ENCODE data around the gene TXNDC5. TPM values are rescaled to one million over a fixed set of nuclear protein-coding genes. Genes with fewer than 3 reads are reported as not detected.

The TXNDC5 gene
- polyA plus RNA-seq, 6 donors from 2014 or later = 82.1 to 258 (median 205) TPM

GRCh38 chr6:7924867-7925266 is 14.3 kb upstream of the TXNDC5 start:
- peaks cover 10 to 27% of the 10 kb centered on the region in 2 donors for H3K36me3 Mint-ChIP-seq
- DNase-seq (no peak), ATAC-seq (ENCODE audit: low read depth in 2 of 2) (no peak)
- no peak overlapping the region for H3K4me3 Mint-ChIP-seq
- peaks cover 4 to 14% (median 7%) of the 10 kb centered on the region in 3 donors for H3K4me1 Mint-ChIP-seq
- H3K27ac Mint-ChIP-seq = no peak overlapping the region
- H3K27me3 Mint-ChIP-seq = peaks cover 0 to 14% (median 7%) of the 10 kb centered on the region in 3 donors
- H3K9me3 Mint-ChIP-seq = peaks cover 4 to 19% (median 15%) of the 10 kb centered on the region in 7 donors

- Mint-ChIP-seq H3K4me3 (no peak overlapping the region), H3K4me1 (peaks cover 0 to 8% (median 8%) of the 10 kb centered on the region in 3 donors), H3K27me3 (peaks cover 0 to 14% (median 7%) of the 10 kb centered on the region in 3 donors), H3K27ac (no peak overlapping the region), H3K9me3 (peaks cover 4 to 17% (median 14%) of the 10 kb centered on the region in 7 donors), H3K36me3 (peaks cover 10 to 27% of the 10 kb centered on the region in 2 donors)
- ATAC-seq (ENCODE audit: low read depth in 2 of 2) = no peak
- DNase-seq = no peak
These were observed 12.0 kb upstream of the TXNDC5 start for GRCh38 chr6:7922596-7922995.

DNA sequence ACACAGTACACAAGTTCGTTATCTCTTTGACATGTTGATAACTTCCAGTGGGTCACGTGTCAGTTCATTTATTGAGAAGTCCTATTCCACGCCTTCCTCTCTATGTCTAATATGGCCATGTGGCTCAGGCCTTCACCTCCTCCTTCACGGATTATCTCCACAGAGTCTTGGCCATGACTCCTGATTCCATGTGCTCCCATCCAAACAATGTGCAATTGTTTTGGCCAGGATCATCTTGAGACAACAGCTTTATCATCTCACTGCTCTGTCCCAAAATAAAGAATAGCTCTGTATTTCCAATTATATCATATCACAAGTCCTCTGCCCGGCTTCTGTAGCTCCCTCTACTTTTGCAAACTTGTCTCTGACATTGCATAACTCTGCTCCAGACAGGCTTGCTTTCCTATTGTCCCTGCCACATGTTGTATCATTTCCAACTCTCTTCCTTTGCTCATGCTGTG is 11.1 kb upstream of the TXNDC5 start:
- Mint-ChIP-seq H3K4me3 (no peak overlapping the region), H3K4me1 (peaks cover 0 to 17% (median 17%) of the 10 kb centered on the region in 3 donors), H3K9me3 (peaks cover 4 to 17% (median 12%) of the 10 kb centered on the region in 7 donors), H3K27ac (no peak overlapping the region), H3K36me3 (peaks cover 10 to 22% of the 10 kb centered on the region in 2 donors), H3K27me3 (peaks cover 0 to 11% (median 7%) of the 10 kb centered on the region in 3 donors)
- DNase-seq (no peak), ATAC-seq (ENCODE audit: low read depth in 2 of 2) (no peak)

GRCh38 chr6:7921046-7921445 is 10.5 kb upstream of the TXNDC5 start:
- H3K36me3 Mint-ChIP-seq = peaks cover 10 to 20% of the 10 kb centered on the region in 2 donors
- DNase-seq (no peak), ATAC-seq (ENCODE audit: low read depth in 2 of 2) (no peak)
- H3K27ac Mint-ChIP-seq = no peak overlapping the region
- H3K9me3 Mint-ChIP-seq = peaks cover 4 to 17% (median 12%) of the 10 kb centered on the region in 7 donors
- peaks cover 0 to 7% (median 6%) of the 10 kb centered on the region in 3 donors for H3K27me3 Mint-ChIP-seq
- peaks cover 0 to 19% (median 18%) of the 10 kb centered on the region in 3 donors for H3K4me1 Mint-ChIP-seq
- no peak overlapping the region for H3K4me3 Mint-ChIP-seq

DNA sequence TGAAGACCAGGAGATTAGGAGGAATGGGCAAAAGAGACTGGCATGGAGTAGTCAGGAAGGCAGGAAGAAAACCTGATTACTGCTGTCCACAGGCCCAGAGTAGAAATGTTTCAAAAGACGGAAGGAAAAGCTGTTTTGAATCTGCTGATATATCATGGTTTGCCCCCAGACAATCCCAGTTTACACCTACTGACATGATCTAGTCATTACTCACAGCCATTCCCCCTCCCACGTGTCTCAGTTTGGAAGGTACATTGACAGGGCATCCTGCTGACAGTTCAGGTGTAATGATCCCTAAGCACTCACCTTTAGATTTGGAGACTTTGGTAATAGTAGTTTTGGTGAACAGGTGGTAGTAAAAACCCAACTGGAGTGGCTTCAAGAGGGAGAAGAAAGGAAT is 9.8 kb upstream of the TXNDC5 start:
- Mint-ChIP-seq H3K9me3 (peaks cover 3 to 14% (median 12%) of the 10 kb centered on the region in 7 donors), H3K4me1 (peaks cover 0 to 19% (median 18%) of the 10 kb centered on the region in 3 donors), H3K4me3 (no peak overlapping the region), H3K36me3 (peaks cover 9 to 17% of the 10 kb centered on the region in 2 donors), H3K27me3 (peaks cover 0 to 6% (median 5%) of the 10 kb centered on the region in 3 donors), H3K27ac (no peak overlapping the region)
- DNase-seq (no peak), ATAC-seq (ENCODE audit: low read depth in 2 of 2) (no peak)

DNA sequence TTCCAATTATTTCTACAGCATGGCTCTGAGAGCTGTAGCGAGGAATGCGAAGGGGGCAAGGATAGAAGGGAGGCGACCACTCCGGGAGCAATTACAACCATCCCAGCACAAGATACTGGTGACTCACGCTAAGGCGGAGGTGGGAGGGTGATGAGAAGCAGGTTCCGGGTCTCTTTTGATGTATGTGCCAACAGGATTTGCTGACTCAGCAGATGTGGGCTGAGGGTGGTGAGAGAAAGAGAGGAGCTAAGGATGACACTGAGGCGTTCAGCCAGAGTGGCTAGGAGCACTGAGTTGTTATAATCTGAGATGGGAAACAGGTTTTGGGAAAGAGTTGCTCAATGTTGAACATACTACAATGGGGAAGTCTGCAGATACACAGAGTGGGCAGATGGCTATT is 9.3 kb upstream of the TXNDC5 start:
- DNase-seq (no peak), ATAC-seq (ENCODE audit: low read depth in 2 of 2) (no peak)
- Mint-ChIP-seq H3K27ac (no peak overlapping the region), H3K36me3 (peaks cover 5 to 11% of the 10 kb centered on the region in 2 donors), H3K9me3 (peaks cover under 1 to 10% (median 7%) of the 10 kb centered on the region in 7 donors), H3K27me3 (peaks cover 0 to 6% (median 0%) of the 10 kb centered on the region in 3 donors), H3K4me1 (peaks cover 0 to 19% (median 18%) of the 10 kb centered on the region in 3 donors), H3K4me3 (no peak overlapping the region)

- no peaks in the 10 kb centered on the region for H3K9me3 Mint-ChIP-seq
- DNase-seq = no peak
- peaks cover 0 to 19% (median 18%) of the 10 kb centered on the region in 3 donors for H3K4me1 Mint-ChIP-seq
- H3K36me3 Mint-ChIP-seq = no peaks in the 10 kb centered on the region
- H3K4me3 Mint-ChIP-seq = peak overlapping the region in 3 of 8 donors; percentile 6 to 68 (median 49)
- ATAC-seq (ENCODE audit: low read depth in 2 of 2) = no peak
- peak overlapping the region in 1 of 6 donors; percentile 72 for H3K27ac Mint-ChIP-seq
- H3K27me3 Mint-ChIP-seq = no peaks in the 10 kb centered on the region
These were observed 7.8 kb upstream of the TXNDC5 start for GRCh38 chr6:7918403-7918802.

GRCh38 chr6:7917729-7918128 is 7.1 kb upstream of the TXNDC5 start:
- Mint-ChIP-seq H3K4me1 (peaks cover 0 to 19% (median 18%) of the 10 kb centered on the region in 3 donors), H3K36me3 (no peaks in the 10 kb centered on the region), H3K27me3 (no peaks in the 10 kb centered on the region), H3K4me3 (peak overlapping the region in 5 of 8 donors; percentile 64 to 82 (median 78)), H3K9me3 (no peaks in the 10 kb centered on the region), H3K27ac (peak overlapping the region in 2 of 6 donors; percentile 34 to 81)
- no peak for DNase-seq
- ATAC-seq (ENCODE audit: low read depth in 2 of 2) = no peak

DNA sequence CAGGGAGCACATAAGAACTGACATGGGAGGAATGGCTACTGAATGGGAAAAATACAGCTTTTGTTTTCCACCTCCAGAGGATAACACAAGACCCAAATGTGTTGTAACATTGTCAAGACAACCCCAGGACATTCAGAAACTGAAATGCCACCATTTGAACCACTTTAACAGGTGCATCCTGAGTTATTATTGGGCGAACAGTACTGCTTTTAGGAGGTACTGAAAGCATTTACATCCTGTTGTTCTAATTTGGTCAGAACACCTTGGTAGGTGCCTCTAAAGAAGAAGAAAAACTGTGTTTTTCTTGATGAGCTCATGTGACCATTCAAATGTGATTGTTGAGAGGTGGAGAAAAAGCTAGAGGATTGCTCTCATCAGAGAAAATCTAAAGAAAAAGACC is 6.4 kb upstream of the TXNDC5 start:
- Mint-ChIP-seq H3K9me3 (no peaks in the 10 kb centered on the region), H3K36me3 (no peaks in the 10 kb centered on the region), H3K4me3 (peak overlapping the region; percentile 40 to 82 (median 74)), H3K4me1 (peaks cover 0 to 19% (median 18%) of the 10 kb centered on the region in 3 donors), H3K27ac (peak overlapping the region in 2 of 6 donors; percentile 96 to 98), H3K27me3 (no peaks in the 10 kb centered on the region)
- DNase-seq = peak; percentile 71
- peak; percentile 91 to 93 for ATAC-seq (ENCODE audit: low read depth in 2 of 2)

DNA sequence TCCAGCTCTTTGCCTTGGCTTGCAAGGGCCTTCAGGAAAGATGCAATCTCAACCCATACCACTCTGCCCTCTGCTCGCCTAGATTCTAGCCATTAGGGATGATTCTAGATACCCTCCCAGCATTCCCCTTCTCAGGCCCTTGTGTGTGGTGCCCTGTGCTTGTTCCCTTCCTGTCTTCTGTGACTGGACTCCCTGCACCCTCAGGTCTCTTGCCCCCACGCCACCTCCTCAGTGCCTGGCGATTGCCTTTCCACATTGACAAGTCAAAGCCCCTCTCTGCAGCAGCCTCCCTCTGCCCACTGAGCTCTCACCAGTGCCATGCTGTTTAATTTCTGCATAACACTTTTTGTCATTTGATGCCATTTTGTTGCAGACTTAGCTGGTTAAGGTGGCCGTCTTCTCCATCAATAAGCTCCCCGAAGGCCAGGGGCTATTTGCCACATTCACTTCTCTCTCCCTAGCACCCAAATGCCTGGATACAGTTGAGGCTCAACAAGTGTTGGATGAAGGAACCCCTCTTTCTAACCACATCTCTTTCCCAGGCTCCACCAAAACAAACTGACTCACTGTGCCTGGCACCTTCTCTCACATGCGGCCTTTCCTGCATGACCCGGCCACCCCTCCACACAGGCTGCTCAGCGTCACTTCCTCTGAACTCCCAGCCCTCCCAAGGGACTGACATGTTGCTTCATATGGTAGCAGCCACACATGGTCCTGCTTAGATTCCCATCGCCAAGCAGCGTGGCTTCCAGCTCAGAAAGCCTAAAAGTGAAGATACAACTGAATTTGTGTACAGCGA is 4.6 kb upstream of the TXNDC5 start:
- Mint-ChIP-seq H3K36me3 (no peaks in the 10 kb centered on the region), H3K4me3 (no peak overlapping the region), H3K27me3 (no peaks in the 10 kb centered on the region), H3K9me3 (no peaks in the 10 kb centered on the region), H3K4me1 (peaks cover 0 to 19% (median 18%) of the 10 kb centered on the region in 3 donors), H3K27ac (no peak overlapping the region)
- ATAC-seq (ENCODE audit: low read depth in 2 of 2) = peak; percentile 16 to 21
- DNase-seq = peak; percentile 39

GRCh38 chr6:7914311-7914710 is 3.7 kb upstream of the TXNDC5 start:
- H3K9me3 Mint-ChIP-seq = no peaks in the 10 kb centered on the region
- H3K36me3 Mint-ChIP-seq = no peaks in the 10 kb centered on the region
- H3K27me3 Mint-ChIP-seq = no peaks in the 10 kb centered on the region
- ATAC-seq (ENCODE audit: low read depth in 2 of 2) = no peak
- H3K4me1 Mint-ChIP-seq = peaks cover 4 to 23% (median 21%) of the 10 kb centered on the region in 3 donors
- no peak overlapping the region for H3K4me3 Mint-ChIP-seq
- no peak for DNase-seq
- H3K27ac Mint-ChIP-seq = no peak overlapping the region

DNA sequence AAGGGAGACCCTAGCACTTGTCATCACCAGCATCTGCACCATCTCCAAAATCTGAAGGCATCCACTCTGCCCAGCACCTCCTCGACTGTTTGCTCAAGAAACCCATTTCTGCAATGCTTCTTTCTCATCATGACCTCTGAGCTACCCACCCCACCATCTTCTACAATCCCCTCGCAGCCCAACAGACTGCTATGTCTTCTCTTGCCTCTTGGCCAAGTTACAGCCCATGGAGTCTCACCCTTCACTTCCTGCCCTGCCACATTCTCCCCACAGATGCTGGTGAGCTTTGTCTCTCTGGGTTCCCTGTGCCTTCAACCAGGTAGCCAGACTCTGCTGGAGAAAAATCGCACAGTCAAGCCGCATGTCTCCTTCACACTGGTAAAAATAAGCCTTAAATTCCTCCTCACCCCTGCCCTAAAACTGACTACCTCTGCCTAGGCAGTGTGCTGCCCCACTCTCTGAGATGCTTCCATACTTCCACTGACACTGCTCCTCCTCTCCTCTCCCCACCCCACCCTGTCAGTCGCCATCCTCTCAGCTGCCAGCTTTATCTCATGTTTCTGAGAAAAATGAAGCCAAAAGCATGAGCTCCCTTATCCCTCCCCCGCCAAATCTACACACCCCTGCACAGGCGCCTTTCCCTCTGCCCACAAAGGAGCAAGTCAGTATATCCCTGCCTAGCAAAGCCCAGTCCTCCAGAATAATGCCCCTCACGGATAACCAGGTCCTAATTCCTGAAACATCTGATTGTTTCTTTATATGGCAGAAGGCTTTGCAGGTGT is 2.3 kb upstream of the TXNDC5 start:
- Mint-ChIP-seq H3K4me3 (no peak overlapping the region), H3K27me3 (no peaks in the 10 kb centered on the region), H3K4me1 (peaks cover 17 to 21% (median 19%) of the 10 kb centered on the region in 3 donors), H3K27ac (no peak overlapping the region), H3K9me3 (no peaks in the 10 kb centered on the region), H3K36me3 (no peaks in the 10 kb centered on the region)
- DNase-seq (no peak), ATAC-seq (ENCODE audit: low read depth in 2 of 2) (no peak)

DNA sequence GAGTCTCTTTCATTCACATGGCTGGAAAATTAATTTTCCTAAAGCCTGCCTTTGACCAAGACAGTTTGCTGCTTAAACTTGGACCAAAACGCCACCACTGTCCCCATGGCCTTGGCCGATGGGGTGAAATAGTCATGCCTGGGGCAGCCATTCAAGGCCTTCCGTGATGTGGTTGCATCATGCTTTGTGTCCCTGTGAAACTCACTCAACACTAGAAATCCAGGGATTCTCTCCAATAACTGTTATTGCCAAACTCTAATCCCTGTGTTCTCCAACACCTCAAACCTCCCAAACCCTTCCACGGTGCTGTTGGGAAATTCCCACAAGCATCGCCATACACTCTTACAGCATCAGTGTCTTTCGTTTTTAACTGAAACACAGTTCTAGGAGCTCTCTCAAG is 1.4 kb upstream of the TXNDC5 start:
- no peak for ATAC-seq (ENCODE audit: low read depth in 2 of 2)
- no peak for DNase-seq
- Mint-ChIP-seq H3K4me1 (peaks cover 12 to 25% (median 15%) of the 10 kb centered on the region in 3 donors), H3K27ac (no peak overlapping the region), H3K4me3 (no peak overlapping the region), H3K9me3 (no peaks in the 10 kb centered on the region), H3K27me3 (no peaks in the 10 kb centered on the region), H3K36me3 (no peaks in the 10 kb centered on the region)

Measured in naive B cell (primary cell).